Gastroesophageal sphincter (tissue), 3 donors: ENCODE measurements around the gene VSTM2B.

Experiments used
- POLR2AphosphoS5 ChIP-seq: sonication (generic); formaldehyde crosslinking; IDR thresholded peaks from one replicate; pipeline ENCODE4 v1.6.1; 2017; ENCODE audit warnings: antibody characterized with exemption
- TF ChIP-seq, protein P1 (sequence below), 4 experiments: fragments of 200-600 bp in 2 of 4; fragments of 450-650 bp in 2 of 4; sonication (generic) in 1 of 4; IDR thresholded peaks; one replicate each; pipeline ENCODE4 v1.5.1; 2017 to 2019; ENCODE audit warnings: antibody characterized with exemption in 4 of 4, mild to moderate bottlenecking in 2 of 4, moderate library complexity in 2 of 4

DNA sequence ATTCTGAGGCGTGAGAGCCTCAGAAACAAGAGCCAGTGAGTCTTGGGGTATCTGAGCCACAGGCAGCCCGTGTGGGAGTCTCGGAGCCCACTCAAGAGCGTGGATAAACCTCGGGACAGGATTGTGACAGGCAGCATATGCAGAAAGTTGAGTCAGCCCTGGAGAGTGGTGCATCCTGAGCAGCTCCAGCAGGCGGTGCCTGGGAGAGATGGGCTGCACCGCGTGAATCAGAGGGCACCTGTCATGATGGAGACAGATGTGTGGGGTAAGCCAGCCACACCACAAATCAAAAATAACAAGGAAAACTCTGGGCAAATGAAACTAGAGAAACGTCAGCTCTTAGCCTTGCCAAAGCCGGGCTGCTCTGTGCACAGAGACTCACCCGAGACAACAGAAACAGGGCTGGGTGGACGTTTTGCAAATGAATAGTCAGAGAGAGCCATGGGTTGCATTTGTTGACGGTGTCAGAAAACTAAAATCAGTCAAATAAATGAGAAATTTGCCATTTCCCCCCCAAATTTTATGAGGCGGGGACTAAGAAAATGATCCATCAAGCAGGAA is 50.3 kb downstream of the VSTM2B start:
- no peak for TF ChIP-seq POLR2AphosphoS5
- TF ChIP-seq, protein P1, sequence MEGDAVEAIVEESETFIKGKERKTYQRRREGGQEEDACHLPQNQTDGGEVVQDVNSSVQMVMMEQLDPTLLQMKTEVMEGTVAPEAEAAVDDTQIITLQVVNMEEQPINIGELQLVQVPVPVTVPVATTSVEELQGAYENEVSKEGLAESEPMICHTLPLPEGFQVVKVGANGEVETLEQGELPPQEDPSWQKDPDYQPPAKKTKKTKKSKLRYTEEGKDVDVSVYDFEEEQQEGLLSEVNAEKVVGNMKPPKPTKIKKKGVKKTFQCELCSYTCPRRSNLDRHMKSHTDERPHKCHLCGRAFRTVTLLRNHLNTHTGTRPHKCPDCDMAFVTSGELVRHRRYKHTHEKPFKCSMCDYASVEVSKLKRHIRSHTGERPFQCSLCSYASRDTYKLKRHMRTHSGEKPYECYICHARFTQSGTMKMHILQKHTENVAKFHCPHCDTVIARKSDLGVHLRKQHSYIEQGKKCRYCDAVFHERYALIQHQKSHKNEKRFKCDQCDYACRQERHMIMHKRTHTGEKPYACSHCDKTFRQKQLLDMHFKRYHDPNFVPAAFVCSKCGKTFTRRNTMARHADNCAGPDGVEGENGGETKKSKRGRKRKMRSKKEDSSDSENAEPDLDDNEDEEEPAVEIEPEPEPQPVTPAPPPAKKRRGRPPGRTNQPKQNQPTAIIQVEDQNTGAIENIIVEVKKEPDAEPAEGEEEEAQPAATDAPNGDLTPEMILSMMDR (IDR thresholded peaks at IDR 0.05): no peak
